GM19452 (cell line): ENCODE results near the gene AFF1.
A peak's percentile ranks its signal among the peaks of the same experiment; 100 is the strongest.
"Not testable (repeated sequence)": the region's sequence is repeated elsewhere in the genome, so short reads cannot be mapped to it uniquely, and the experiment has no call there.

ENCODE experiments used
- ATAC-seq: cut with Tn5 transposase; IDR thresholded peaks from one replicate; pipeline ENCODE4 v1.9.1; 2021; ENCODE audit not compliant: unreplicated experiment

AFF1 gene

GRCh38 chr4:87034527-87034926, 99.7 kb downstream of the AFF1 start:
- ATAC-seq, result no peak

GRCh38 chr4:87035881-87036509, 101.2 kb downstream of the AFF1 start:
- no peak for ATAC-seq

GRCh38 chr4:87036713-87037112, 101.9 kb downstream of the AFF1 start:
- no peak for ATAC-seq

GRCh38 chr4:87037171-87037570, 102.4 kb downstream of the AFF1 start:
- ATAC-seq, result not testable (repeated sequence)

GRCh38 chr4:87037671-87038334, 103.0 kb downstream of the AFF1 start:
- ATAC-seq, result no peak

- ATAC-seq, result peak; percentile 46
Measured at GRCh38 chr4:87038837-87039615, 104.2 kb downstream of the AFF1 start.

GRCh38 chr4:87041141-87041540, 106.3 kb downstream of the AFF1 start:
- ATAC-seq, result no peak

- ATAC-seq, result no peak
Measured at GRCh38 chr4:87042221-87042620, 107.4 kb downstream of the AFF1 start.

- ATAC-seq, result peak; percentile 57
Measured at GRCh38 chr4:87042986-87043820, 108.4 kb downstream of the AFF1 start.

GRCh38 chr4:87044511-87045233, 109.9 kb downstream of the AFF1 start:
- no peak for ATAC-seq

GRCh38 chr4:87045234-87045558, 110.4 kb downstream of the AFF1 start:
- no peak for ATAC-seq

GRCh38 chr4:87045659-87046058, 110.8 kb downstream of the AFF1 start:
- ATAC-seq, result no peak

GRCh38 chr4:87046121-87046551, 111.3 kb downstream of the AFF1 start:
- no peak for ATAC-seq

GRCh38 chr4:87047281-87047798, 112.5 kb downstream of the AFF1 start:
- ATAC-seq, result no peak

GRCh38 chr4:87049508-87049907, 114.7 kb downstream of the AFF1 start:
- no peak for ATAC-seq

- no peak for ATAC-seq
Measured at GRCh38 chr4:87050596-87050995, 115.8 kb downstream of the AFF1 start.

GRCh38 chr4:87051121-87051713, 116.4 kb downstream of the AFF1 start:
- ATAC-seq, result no peak

- no peak for ATAC-seq
Measured at GRCh38 chr4:87052615-87053014, 117.8 kb downstream of the AFF1 start.

GRCh38 chr4:87053176-87053658, 118.4 kb downstream of the AFF1 start:
- no peak for ATAC-seq
